Fibroblast of lung (primary cell): ENCODE measurements around the gene POLR3E. TPM values are rescaled to one million over a fixed set of nuclear protein-coding genes. Genes with fewer than 3 reads are reported as not detected.
A peak's percentile ranks its signal among the peaks of the same experiment; 100 is the strongest.
"Not testable (repeated sequence)": the region's sequence is repeated elsewhere in the genome, so short reads cannot be mapped to it uniquely, and the experiment has no call there.

Experiments
- DNase-seq, 2 donors: peaks; one replicate each; pipeline versions ENCODE4 v3.0.0 to v3.0.0-alpha.2; 2010; ENCODE audit warnings: low read depth in 2 of 2
- H2AFZ ChIP-seq: 2 replicates; pipeline ENCODE4 v1.5.1; 2012; ENCODE audit warnings: low read length, control low read depth, inconsistent platforms
- H3K27ac ChIP-seq: 2 replicates; pipeline ENCODE4 v1.5.1; 2011; ENCODE audit warnings: low read length, control low read depth; ENCODE audit not compliant: insufficient read depth
- H3K27me3 ChIP-seq: 2 replicates; pipeline ENCODE4 v1.5.1; 2011; ENCODE audit warnings: mild to moderate bottlenecking, low read length; ENCODE audit not compliant: control insufficient read depth, insufficient read depth
- H3K36me3 ChIP-seq: 2 replicates; pipeline ENCODE4 v1.5.1; 2011; ENCODE audit warnings: low read length; ENCODE audit not compliant: control insufficient read depth, insufficient read depth
- H3K4me1 ChIP-seq: 2 replicates; pipeline ENCODE4 v1.5.1; 2011; ENCODE audit warnings: low read length; ENCODE audit not compliant: control insufficient read depth, insufficient read depth; ENCODE audit errors: extremely low read depth
- H3K4me2 ChIP-seq: 2 replicates; pipeline ENCODE4 v1.5.1; 2011; ENCODE audit warnings: low read length, control low read depth; ENCODE audit not compliant: insufficient read depth; ENCODE audit errors: extremely low read depth
- H3K4me3 ChIP-seq, 4 experiments: fragments of 200-600 bp in 1 of 4; sonication (generic) in 1 of 4; replicated peaks in 1 of 4; 2 replicates each; pipeline ENCODE4 v1.5.1; 2011 to 2016; ENCODE audit warnings: low read length in 4 of 4, low read depth in 3 of 4, mild to moderate bottlenecking in 3 of 4, control low read depth in 2 of 4, inconsistent platforms in 1 of 4, mixed read lengths in 1 of 4; ENCODE audit not compliant: insufficient read depth in 1 of 4; ENCODE audit errors: control extremely low read depth in 1 of 4
- H3K79me2 ChIP-seq: 2 replicates; pipeline ENCODE4 v1.5.1; 2012; ENCODE audit warnings: mild to moderate bottlenecking, low read length, inconsistent platforms; ENCODE audit not compliant: control insufficient read depth, insufficient read depth
- H3K9ac ChIP-seq: 2 replicates; pipeline ENCODE4 v1.5.1; 2011; ENCODE audit warnings: mild to moderate bottlenecking, low read length, control low read depth; ENCODE audit not compliant: insufficient read depth
- H3K9me3 ChIP-seq: 2 replicates; pipeline ENCODE4 v1.5.1; 2012; ENCODE audit warnings: low read depth, low read length; ENCODE audit not compliant: control insufficient read depth, insufficient read depth
- H4K20me1 ChIP-seq: 2 replicates; pipeline ENCODE4 v1.5.1; 2011; ENCODE audit warnings: low read length; ENCODE audit not compliant: control insufficient read depth, insufficient read depth; ENCODE audit errors: extremely low read depth
- EZH2 ChIP-seq: IDR thresholded peaks from 2 replicates; pipeline ENCODE4 v1.5.1; 2012; ENCODE audit warnings: low read length, control low read depth, mild to moderate bottlenecking; ENCODE audit errors: missing control alignments
- polyA plus RNA-seq, 2 donors: library from polyadenylated mRNA; depleted of rRNA in 1 of 2; stranded (reverse) in 1 of 2; unstranded in 1 of 2; fragments of >200 nt; gene quantifications; 2 replicates each; pipeline ENCODE4 v1.2.1, GENCODE V29; 2011 to 2012; ENCODE audit warnings: missing spikeins in 1 of 2
- total RNA-seq: library from RNA; depleted of rRNA; stranded (reverse); fragments of >200 nt; gene quantifications from 2 replicates; pipeline ENCODE4 v1.2.1, GENCODE V29; 2014
- TF ChIP-seq, protein P1 (sequence below), 2 donors: IDR thresholded peaks in 1 of 2; conservative IDR thresholded peaks in 1 of 2; 1 replicate in 1 of 2; 2 replicates in 1 of 2; pipeline ENCODE4 v1.5.1; 2011 to 2012; ENCODE audit warnings: low read length in 2 of 2, control low read depth in 1 of 2, inconsistent platforms in 1 of 2, low read depth in 1 of 2, mild to moderate bottlenecking in 1 of 2

Gene POLR3E
- total and polyA plus RNA-seq, 2 donors (not counting 1 experiment from before 2014, with no cell fraction given) = 14.2 to 28.9 TPM

DNA sequence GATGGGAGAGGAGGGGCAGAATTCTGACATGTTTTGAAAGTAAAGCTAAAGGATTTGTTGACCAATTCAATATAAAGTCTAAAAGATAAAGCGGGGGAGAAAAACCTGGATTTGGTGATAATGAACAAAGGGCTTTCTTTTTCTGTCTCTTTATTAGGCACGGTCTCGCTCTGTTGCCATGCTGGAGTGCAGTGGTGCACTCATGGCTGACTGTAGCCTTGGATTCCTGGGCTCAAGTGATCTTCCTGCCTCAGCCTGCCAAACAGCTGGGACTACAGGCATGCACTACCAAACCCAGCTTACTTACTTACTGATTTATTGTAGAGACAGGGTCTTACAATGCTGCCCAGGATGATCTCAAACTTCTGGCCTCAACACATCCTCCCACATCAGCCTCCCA is 69.7 kb downstream of the POLR3E start:
- Histone ChIP-seq H3K4me3 (no peak overlapping the region), H4K20me1 (no peaks in the 10 kb centered on the region), H3K9me3 (no peaks in the 10 kb centered on the region), H3K4me1 (peaks cover 9% of the 10 kb centered on the region), H3K36me3 (peaks cover 6% of the 10 kb centered on the region), H3K9ac (no peak overlapping the region), H3K27ac (no peak overlapping the region), H3K4me2 (no peak overlapping the region), H2AFZ (no peak overlapping the region), H3K27me3 (no peaks in the 10 kb centered on the region), H3K79me2 (peaks cover 81% of the 10 kb centered on the region)
- no peak for DNase-seq
- no peak for TF ChIP-seq EZH2
- TF ChIP-seq, protein P1, sequence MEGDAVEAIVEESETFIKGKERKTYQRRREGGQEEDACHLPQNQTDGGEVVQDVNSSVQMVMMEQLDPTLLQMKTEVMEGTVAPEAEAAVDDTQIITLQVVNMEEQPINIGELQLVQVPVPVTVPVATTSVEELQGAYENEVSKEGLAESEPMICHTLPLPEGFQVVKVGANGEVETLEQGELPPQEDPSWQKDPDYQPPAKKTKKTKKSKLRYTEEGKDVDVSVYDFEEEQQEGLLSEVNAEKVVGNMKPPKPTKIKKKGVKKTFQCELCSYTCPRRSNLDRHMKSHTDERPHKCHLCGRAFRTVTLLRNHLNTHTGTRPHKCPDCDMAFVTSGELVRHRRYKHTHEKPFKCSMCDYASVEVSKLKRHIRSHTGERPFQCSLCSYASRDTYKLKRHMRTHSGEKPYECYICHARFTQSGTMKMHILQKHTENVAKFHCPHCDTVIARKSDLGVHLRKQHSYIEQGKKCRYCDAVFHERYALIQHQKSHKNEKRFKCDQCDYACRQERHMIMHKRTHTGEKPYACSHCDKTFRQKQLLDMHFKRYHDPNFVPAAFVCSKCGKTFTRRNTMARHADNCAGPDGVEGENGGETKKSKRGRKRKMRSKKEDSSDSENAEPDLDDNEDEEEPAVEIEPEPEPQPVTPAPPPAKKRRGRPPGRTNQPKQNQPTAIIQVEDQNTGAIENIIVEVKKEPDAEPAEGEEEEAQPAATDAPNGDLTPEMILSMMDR (conservative IDR thresholded peaks at IDR 0.05 in 1 of 2, IDR thresholded peaks at IDR 0.05 in 1 of 2; ENCODE audit: low read depth in 1 of 2, low read length in 2 of 2) = no peak

DNA sequence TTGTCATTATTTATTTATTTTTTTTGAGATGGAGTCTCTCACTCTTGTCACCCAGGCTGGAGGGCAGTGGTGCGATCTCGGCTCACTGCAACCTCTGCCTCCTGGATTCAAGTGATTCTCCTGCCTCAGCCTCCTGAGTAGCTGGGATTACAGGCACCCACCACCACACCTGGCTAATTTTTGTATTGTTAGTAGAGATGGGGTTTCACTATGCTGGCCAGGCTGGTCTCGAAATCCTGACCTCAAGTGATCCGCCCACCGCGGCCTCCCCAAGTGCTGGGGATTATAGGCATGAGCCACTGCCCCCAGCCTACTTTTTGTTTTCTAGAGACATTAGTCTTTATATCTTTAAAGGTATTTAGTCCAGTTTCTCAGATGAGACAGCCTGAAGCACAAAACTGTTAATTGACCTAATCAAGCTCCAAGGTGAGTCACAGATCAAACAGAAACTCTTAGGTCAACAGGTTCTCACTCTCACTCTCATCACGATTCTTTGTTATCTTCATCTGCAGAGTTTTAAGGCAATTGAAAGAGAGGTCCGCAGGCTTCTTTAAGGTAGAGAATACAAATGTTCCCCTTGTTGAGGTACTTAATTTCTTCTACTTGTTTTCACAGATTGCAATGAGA is 71.1 kb downstream of the POLR3E start:
- not testable (repeated sequence) for H4K20me1 ChIP-seq, H3K36me3 ChIP-seq, H2AFZ ChIP-seq, H3K4me3 ChIP-seq, H3K27me3 ChIP-seq, H3K4me2 ChIP-seq, H3K27ac ChIP-seq, H3K9ac ChIP-seq, DNase-seq, H3K9me3 ChIP-seq
- peaks cover 10% of the 10 kb centered on the region for H3K4me1 ChIP-seq
- H3K79me2 ChIP-seq = peaks cover 89% of the 10 kb centered on the region

DNA sequence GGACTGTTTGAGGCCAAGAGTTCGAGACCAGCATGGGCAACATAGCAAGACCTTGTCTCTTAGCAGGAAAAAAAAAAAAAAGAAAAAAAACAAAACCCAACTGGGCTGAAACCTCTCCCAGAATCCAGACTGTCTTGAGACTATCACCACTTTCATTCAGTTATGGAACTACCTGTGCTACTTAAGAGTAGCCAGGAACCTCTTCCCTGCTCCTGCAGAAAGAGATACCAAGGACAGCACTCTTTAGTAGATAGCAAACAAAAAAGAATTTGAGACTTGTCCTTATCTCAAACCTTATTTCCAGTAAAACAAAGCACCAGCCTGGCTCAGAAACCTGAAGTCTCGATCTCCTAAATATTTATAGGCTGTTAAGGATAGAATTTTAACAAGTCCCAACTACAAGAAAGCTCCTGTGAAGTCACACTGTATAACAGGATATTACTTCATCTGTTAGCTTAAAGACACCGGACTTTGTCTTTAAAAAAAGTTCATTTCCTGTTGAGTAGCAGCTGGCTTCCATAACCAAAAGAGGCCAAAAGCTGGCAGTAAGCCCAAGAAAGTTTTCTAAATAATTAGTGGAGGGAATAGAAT is 72.1 kb downstream of the POLR3E start:
- Histone ChIP-seq H3K27ac (peak overlapping the region; percentile 85), H2AFZ (no peak overlapping the region), H3K27me3 (no peaks in the 10 kb centered on the region), H3K36me3 (peaks cover 2% of the 10 kb centered on the region), H3K79me2 (peaks cover 88% of the 10 kb centered on the region), H3K9ac (peak overlapping the region; percentile 22), H3K9me3 (no peaks in the 10 kb centered on the region), H3K4me2 (peak overlapping the region; percentile 42), H3K4me3 (no peak overlapping the region), H4K20me1 (no peaks in the 10 kb centered on the region), H3K4me1 (peaks cover 10% of the 10 kb centered on the region)
- TF ChIP-seq EZH2 = no peak
- TF ChIP-seq, protein P1 (conservative IDR thresholded peaks at IDR 0.05 in 1 of 2, IDR thresholded peaks at IDR 0.05 in 1 of 2; ENCODE audit: low read depth in 1 of 2, low read length in 2 of 2) = no peak
- DNase-seq = peak; percentile 49 to 82
